Hindlimb muscle (tissue), 1 donor: ENCODE measurements around the gene MFNG. TPM values are rescaled to one million over a fixed set of nuclear protein-coding genes. Genes with fewer than 3 reads are reported as not detected.
A peak's percentile ranks its signal among the peaks of the same experiment; 100 is the strongest.

Experiments
- DNase-seq: peaks from one replicate; pipeline ENCODE4 v3.0.0-alpha.2; 2013
- polyA plus RNA-seq: library from polyadenylated mRNA; unstranded; fragments of 120-200 nt; gene quantifications from one replicate; pipeline ENCODE4 v1.2.1, GENCODE V29; 2013; ENCODE audit not compliant: insufficient read length

The MFNG gene
- polyA plus RNA-seq, 1 donor = 7.7 TPM

- DNase-seq = no peak
These were observed 6.5 kb upstream of the MFNG start for GRCh38 chr22:37492428-37493344.

- DNase-seq = no peak
These were observed 5.6 kb upstream of the MFNG start for GRCh38 chr22:37491559-37492427.

GRCh38 chr22:37491106-37491505 is 4.9 kb upstream of the MFNG start:
- no peak for DNase-seq

GRCh38 chr22:37489983-37490382 is 3.8 kb upstream of the MFNG start:
- no peak for DNase-seq

GRCh38 chr22:37488337-37489135 is 2.4 kb upstream of the MFNG start:
- no peak for DNase-seq

- no peak for DNase-seq
These were observed 1.4 kb upstream of the MFNG start for GRCh38 chr22:37487571-37487970.

- no peak for DNase-seq
These were observed 945 bp upstream of the MFNG start for GRCh38 chr22:37487129-37487528.

- DNase-seq = no peak
These were observed 575 bp downstream of the MFNG start for GRCh38 chr22:37485395-37486223.

GRCh38 chr22:37484480-37485394 is 1.4 kb downstream of the MFNG start:
- peak; percentile 47 for DNase-seq

- no peak for DNase-seq
These were observed 3.1 kb downstream of the MFNG start for GRCh38 chr22:37483050-37483449.

GRCh38 chr22:37482244-37482643 is 3.9 kb downstream of the MFNG start:
- no peak for DNase-seq

GRCh38 chr22:37481347-37481907 is 4.8 kb downstream of the MFNG start:
- no peak for DNase-seq

GRCh38 chr22:37480387-37481346 is 5.5 kb downstream of the MFNG start:
- DNase-seq = no peak

- DNase-seq = no peak
These were observed 7.0 kb downstream of the MFNG start for GRCh38 chr22:37479196-37479595.

- no peak for DNase-seq
These were observed 9.5 kb downstream of the MFNG start for GRCh38 chr22:37476389-37477329.

GRCh38 chr22:37474447-37475090 is 11.6 kb downstream of the MFNG start:
- no peak for DNase-seq

GRCh38 chr22:37473437-37473946 is 12.7 kb downstream of the MFNG start:
- DNase-seq = no peak
